GM18499 (cell line): ENCODE measurements around the gene TRIM43B.
"Not testable (repeated sequence)": the region's sequence is repeated elsewhere in the genome, so short reads cannot be mapped to it uniquely, and the experiment has no call there.

ENCODE experiments used
- ATAC-seq: cut with Tn5 transposase; IDR thresholded peaks from one replicate; pipeline ENCODE4 v1.9.1; 2021; ENCODE audit warnings: moderate number of reproducible peaks; ENCODE audit not compliant: insufficient read depth, unreplicated experiment

TRIM43B gene

GRCh38 chr2:95434507-95435076, 50.0 kb downstream of the TRIM43B start:
- ATAC-seq: not testable (repeated sequence)

DNA sequence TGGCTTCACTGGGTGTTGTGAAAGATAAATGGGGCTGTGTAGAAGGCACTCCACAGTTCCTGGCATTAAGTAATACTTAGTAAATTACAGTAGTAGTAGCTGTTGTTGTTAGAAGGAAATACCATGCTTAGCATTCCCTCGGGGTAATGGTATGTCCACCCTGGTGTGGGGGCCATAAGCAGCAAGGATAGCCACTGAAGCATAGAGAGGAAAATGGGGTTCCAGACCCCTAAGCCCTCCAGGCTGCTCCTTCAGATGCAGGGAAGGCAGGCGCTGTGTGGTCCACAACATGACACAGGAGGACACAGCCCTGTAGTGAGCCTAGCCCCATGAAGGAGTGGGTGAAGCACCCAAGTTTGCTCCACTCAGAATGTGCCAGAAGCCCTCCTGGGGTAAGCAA, 50.6 kb downstream of the TRIM43B start:
- ATAC-seq: not testable (repeated sequence)

DNA sequence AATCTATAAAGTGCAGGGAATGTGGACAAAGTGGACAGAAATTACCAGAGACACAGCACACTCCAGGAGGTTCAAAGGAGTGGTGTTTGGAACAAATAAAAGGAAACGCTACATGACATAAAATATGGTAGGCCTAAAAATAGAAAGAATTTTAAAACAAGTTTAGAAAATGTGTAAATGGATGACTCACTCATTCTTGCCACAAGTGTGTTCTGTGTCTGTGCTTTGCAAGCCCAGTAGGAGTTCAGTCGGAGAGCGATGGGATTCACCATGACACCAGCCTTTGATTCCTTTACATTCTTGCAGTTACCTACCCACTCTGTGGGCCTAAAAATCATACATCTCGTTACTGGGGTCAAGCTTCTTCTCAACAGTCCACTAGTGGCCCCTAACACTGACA, 51.2 kb downstream of the TRIM43B start:
- ATAC-seq: not testable (repeated sequence)

- not testable (repeated sequence) for ATAC-seq
These were observed 54.6 kb downstream of the TRIM43B start for GRCh38 chr2:95429748-95430467.

DNA sequence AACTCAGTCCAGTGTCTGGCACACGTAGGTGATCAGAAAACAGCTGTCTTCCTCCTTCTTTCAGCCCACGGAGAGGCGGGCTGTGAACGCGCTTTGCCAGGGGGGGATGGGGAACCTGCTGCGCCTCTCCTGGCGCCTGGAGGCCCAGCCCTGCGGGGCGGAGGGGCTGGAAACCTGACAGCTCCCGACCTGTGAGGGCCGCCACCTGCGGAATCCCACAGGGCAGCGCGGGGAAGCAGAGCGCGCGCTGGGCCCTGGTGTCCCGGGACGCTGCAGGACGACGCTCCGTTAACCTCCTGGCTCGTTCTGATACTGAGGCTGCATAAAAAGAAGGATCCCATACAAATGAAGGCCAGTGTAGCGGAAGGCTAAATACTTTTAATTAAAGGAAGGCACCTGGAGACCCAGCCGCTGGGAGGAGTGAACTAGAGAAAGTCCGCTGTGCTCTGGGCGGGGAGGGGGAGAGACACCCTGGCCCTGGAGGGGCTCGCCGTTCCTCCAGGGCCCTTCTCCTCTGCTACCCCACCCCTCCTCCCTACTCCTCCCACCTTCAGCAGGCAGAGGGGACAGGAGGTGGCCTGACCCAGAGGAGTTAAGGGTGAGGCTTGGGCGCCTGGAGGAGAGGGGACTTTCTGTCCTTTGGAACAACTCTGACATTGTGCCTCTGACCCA, 57.2 kb downstream of the TRIM43B start:
- ATAC-seq: not testable (repeated sequence)
